ENCODE measurements around the gene BOD1.
A peak's percentile ranks its signal among the peaks of the same experiment; 100 is the strongest.

The BOD1 gene

GRCh38 chr5:173640156-173640804 is 23.8 kb upstream of the BOD1 start:
- DNase-seq: no peak

GRCh38 chr5:173638126-173639040 is 21.9 kb upstream of the BOD1 start:
- DNase-seq: no peak

GRCh38 chr5:173637340-173637739 is 20.9 kb upstream of the BOD1 start:
- peak in 1 of 2 donors; percentile 8 for DNase-seq

GRCh38 chr5:173634465-173634983 is 18.1 kb upstream of the BOD1 start:
- no peak for DNase-seq

GRCh38 chr5:173633304-173633703 is 16.9 kb upstream of the BOD1 start:
- no peak for DNase-seq

- DNase-seq: no peak
These were observed 15.0 kb upstream of the BOD1 start for GRCh38 chr5:173631478-173631877.

- DNase-seq: no peak
These were observed 14.4 kb upstream of the BOD1 start for GRCh38 chr5:173630724-173631365.

GRCh38 chr5:173629628-173630027 is 13.2 kb upstream of the BOD1 start:
- peak in 1 of 2 donors; percentile 19 for DNase-seq

- DNase-seq: no peak
These were observed 12.1 kb upstream of the BOD1 start for GRCh38 chr5:173628501-173628900.

- no peak for DNase-seq
These were observed 11.5 kb upstream of the BOD1 start for GRCh38 chr5:173627860-173628392.

GRCh38 chr5:173627271-173627670 is 10.8 kb upstream of the BOD1 start:
- DNase-seq: no peak

GRCh38 chr5:173626505-173626820 is 10.0 kb upstream of the BOD1 start:
- DNase-seq: no peak

- DNase-seq: no peak
These were observed 9.4 kb upstream of the BOD1 start for GRCh38 chr5:173625673-173626504.

- DNase-seq: no peak
These were observed 8.8 kb upstream of the BOD1 start for GRCh38 chr5:173625261-173625660.

GRCh38 chr5:173624282-173624681 is 7.8 kb upstream of the BOD1 start:
- DNase-seq: no peak

GRCh38 chr5:173623789-173624188 is 7.3 kb upstream of the BOD1 start:
- no peak for DNase-seq

- no peak for DNase-seq
These were observed 6.9 kb upstream of the BOD1 start for GRCh38 chr5:173623296-173623771.

GRCh38 chr5:173622183-173623047 is 6.0 kb upstream of the BOD1 start:
- no peak for DNase-seq

- DNase-seq: no peak
These were observed 4.3 kb upstream of the BOD1 start for GRCh38 chr5:173620784-173621183.

- DNase-seq: peak; percentile 17 to 51
These were observed 2.6 kb upstream of the BOD1 start for GRCh38 chr5:173618927-173619519.

Data from stimulated activated CD4-positive, alpha-beta T cell treated with anti-CD3 and anti-CD28 coated beads, Interleukin-2, amount 100 ng/mL, for 24 hours (primary cell).